D721Med (cell line): ENCODE results near the gene PRKN.

ENCODE experiments used
- DNase-seq: peaks from one replicate; pipeline ENCODE4 v3.0.0; 2011; ENCODE audit warnings: low spot score; ENCODE audit not compliant: insufficient read length
- FAIRE-seq: peaks from 2 replicates; lab custom pipeline; 2011; peaks lifted over from hg19 to GRCh38; lab: Jason Lieb, UNC
- TF ChIP-seq, protein P1 (sequence below): IDR thresholded peaks from 2 replicates; pipeline ENCODE4 v1.5.1; 2012; ENCODE audit warnings: mild to moderate bottlenecking, control low read depth; ENCODE audit not compliant: insufficient read depth; ENCODE audit errors: missing control alignments

Gene PRKN

DNA sequence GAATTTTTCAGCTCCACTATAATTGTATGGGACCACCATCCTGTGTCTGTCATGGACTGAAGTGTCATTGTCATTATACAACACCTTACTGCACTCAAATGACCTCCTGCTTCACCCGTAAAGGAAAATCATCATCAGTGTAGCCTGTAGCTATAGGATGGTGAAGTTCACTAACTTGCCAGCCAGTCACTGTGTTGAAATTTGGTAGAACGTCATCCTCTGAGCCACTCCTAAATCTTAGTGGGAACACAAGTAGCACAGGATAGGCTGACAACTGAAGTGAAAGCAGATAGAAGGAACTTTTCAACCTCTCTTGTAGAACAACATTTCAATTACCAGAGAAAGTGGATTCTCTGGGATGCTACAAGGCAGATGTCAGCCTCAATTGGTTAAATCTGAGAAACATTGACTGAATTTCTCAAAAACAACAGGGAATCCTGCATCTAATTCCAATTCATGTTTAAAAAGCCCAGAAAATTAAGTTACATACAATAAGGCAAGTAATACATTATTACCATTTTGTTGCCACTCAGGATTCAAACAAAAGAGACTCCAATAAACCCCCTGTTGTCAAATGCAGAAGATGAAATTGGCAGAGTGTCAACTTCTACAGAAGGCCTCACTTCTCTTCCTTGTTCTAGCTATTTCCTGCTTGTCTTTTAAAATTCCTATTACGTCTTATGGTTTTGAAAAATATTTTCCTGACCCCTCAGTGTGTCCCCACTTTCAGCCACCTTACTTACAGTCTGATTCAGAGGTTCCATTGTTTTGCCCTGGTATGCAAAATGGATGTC, 805.8 kb downstream of the PRKN start:
- no peak for DNase-seq
- TF ChIP-seq, protein P1, sequence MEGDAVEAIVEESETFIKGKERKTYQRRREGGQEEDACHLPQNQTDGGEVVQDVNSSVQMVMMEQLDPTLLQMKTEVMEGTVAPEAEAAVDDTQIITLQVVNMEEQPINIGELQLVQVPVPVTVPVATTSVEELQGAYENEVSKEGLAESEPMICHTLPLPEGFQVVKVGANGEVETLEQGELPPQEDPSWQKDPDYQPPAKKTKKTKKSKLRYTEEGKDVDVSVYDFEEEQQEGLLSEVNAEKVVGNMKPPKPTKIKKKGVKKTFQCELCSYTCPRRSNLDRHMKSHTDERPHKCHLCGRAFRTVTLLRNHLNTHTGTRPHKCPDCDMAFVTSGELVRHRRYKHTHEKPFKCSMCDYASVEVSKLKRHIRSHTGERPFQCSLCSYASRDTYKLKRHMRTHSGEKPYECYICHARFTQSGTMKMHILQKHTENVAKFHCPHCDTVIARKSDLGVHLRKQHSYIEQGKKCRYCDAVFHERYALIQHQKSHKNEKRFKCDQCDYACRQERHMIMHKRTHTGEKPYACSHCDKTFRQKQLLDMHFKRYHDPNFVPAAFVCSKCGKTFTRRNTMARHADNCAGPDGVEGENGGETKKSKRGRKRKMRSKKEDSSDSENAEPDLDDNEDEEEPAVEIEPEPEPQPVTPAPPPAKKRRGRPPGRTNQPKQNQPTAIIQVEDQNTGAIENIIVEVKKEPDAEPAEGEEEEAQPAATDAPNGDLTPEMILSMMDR: no peak
- no peak for FAIRE-seq

DNA sequence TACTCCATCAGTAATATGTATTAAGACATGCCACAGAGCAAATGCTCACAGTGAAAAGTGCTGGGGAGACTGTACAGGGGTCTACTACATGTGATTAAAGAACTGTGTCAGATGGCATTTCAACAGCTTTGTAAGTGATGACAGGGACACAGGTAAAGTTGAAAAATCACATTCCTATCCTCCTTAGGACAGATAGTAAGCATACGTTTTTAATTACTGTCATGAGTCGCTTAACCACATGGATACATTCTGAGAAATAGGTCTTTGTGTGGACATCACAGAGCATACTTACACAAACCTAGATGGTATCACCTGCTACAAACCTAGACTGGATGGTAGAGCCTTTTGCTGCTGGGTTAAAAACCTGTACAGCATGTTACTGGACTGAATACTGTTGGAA, 807.9 kb downstream of the PRKN start:
- TF ChIP-seq, protein P1: no peak
- DNase-seq (no peak), FAIRE-seq (no peak)

DNA sequence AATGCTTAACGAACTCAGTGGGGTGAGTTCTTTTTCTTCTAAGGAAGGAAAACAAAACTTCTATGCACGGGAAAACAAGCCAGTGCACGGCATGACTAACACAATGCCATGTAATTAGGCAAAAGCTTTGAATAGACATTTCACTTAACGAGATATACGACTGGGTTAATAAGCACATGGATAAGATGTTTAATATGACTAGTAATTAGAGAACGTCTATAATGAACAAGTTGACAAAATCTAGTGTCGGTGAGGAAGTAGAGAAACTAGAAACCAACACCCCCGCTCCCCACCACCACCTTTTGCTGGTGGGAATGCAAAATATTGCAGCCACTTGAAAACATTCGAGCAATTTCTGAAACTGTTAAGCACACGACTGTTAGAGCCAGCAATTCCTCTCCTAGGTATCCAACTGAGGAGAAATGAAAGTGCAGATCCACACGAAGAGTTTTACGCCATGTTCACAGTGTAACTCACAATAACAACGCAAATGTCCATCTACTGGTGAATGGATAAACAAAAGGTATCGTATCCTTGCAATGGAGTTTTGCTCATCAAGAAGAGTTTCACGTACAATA, 808.8 kb downstream of the PRKN start:
- FAIRE-seq (no peak), DNase-seq (no peak)
- TF ChIP-seq, protein P1: no peak

DNA sequence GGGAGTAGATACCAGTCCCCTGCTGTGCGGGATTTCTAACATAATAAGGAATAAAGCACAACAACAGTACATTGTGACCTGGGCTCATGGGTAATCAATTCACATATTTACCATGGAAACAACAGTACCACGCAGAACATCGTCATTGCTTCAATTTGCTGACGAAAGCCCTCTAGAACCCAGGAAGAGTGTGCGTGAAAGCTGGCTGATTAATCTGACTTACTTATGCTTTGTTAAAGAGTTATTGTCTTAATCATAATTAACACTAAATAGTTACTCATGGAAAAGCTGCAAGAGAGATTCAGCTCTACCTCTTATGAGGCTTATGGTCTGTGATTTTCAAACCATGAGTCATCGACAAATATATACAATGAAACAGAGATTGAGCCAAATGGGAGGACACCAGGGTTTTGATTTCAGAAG, 809.4 kb downstream of the PRKN start:
- DNase-seq: no peak
- FAIRE-seq: no peak
- TF ChIP-seq, protein P1: no peak

DNA sequence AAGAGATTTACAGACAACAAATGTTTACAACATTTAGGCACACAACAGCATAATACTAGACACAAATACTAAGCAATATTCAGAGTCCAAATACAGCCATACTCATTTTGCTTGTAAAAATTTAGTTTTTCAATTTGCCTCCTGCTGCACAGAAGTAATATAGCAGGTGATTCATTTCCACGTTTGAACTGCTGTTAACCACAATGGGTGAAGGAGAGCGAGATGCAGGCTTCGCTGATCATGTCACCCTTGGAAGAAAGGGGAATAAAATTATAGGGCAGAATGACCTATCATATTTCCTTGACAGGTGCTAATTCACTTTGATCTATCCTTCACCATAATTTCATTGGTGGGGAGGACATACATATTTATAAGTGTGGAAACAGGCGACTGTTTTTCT, 809.9 kb downstream of the PRKN start:
- DNase-seq: no peak
- no peak for FAIRE-seq
- TF ChIP-seq, protein P1: no peak

DNA sequence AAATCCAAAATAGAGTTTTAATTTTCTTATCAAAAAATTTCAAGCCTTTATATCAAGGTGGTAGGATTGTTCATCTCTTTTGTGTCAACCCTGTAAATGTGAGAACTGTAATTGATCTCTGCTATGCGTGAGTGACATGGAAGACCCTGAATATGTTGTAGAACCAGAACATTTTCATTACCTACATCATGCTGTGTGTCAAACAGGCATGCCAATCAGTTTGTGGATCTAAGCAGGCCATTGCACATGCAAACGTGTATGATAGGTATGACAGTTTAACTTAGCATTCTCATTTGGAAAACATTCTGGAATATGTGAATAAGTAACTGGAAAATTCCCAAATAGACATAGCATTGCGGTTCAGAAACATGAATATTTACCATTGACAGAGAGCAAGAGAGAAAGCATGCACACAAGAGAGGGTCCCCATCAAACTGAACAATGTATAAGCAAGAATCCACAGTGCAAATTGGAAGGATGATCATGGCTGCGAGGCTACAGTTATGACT, 812.1 kb downstream of the PRKN start:
- DNase-seq: no peak
- FAIRE-seq: no peak
- TF ChIP-seq, protein P1: no peak

DNA sequence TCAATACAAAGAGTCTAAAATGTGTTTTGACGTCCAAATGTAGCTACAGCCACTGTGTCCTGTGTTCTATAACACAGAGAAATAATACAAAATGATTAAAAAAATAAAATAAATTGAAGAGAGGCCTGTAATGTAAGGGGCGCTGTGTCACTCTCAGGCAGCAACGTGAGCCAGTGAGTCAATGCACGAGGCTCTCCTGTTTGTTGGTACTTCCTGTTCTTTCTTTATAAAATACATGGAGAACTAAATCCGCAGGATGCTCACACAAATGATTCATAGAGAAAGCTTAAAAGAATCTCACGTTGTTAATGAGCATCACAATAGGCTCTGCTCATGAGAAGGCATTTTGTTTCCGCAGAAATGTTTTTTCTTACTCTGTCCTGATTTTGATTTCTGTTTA, 818.7 kb downstream of the PRKN start:
- TF ChIP-seq, protein P1: no peak
- no peak for FAIRE-seq
- no peak for DNase-seq
